Activated naive CD4-positive, alpha-beta T cell treated with anti-CD3 and anti-CD28 coated beads, Interleukin-2, amount 50 U/mL, for 24 hours (primary cell): Measurements from ENCODE around the gene CMTM2.
"Not testable (repeated sequence)": the region's sequence is repeated elsewhere in the genome, so short reads cannot be mapped to it uniquely, and the experiment has no call there.

Experiments
- H3K27ac Mint-ChIP-seq: one replicate; pipeline ENCODE4 v1.8.0; 2021; ENCODE audit warnings: mild to moderate bottlenecking, mixed read lengths
- H3K27me3 Mint-ChIP-seq: one replicate; pipeline ENCODE4 v1.8.0; 2021; ENCODE audit warnings: mixed read lengths
- H3K36me3 Mint-ChIP-seq: one replicate; pipeline ENCODE4 v1.8.0; 2021; ENCODE audit warnings: mixed read lengths
- H3K4me1 Mint-ChIP-seq: one replicate; pipeline ENCODE4 v1.8.0; 2021; ENCODE audit warnings: mixed read lengths
- H3K4me3 Mint-ChIP-seq: one replicate; pipeline ENCODE4 v1.8.0; 2021; ENCODE audit warnings: mild to moderate bottlenecking, mixed read lengths
- H3K9me3 Mint-ChIP-seq: one replicate; pipeline ENCODE4 v1.8.0; 2021; ENCODE audit warnings: mixed read lengths

The CMTM2 gene

DNA sequence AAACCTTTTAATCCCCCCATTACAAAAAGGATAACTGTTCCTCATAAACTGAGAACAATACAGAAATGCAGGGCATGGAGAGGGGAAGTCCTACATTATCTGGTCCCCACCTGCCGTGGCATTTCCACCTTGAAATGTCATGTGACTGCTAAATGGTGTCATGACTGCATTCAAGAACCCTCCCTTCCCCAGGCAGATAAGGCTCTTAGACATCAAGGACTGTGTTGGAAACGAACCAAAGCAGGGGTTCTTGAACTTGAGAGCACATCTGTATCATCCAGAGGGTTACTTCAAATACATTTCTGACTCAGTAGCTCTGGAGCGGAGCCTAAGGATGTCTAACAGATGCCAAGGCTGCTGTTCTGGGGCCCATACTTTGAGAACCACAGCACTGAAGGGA lies 43.6 kb downstream of the CMTM2 start:
- Mint-ChIP-seq H3K4me1 (no peaks in the 10 kb centered on the region), H3K4me3 (no peak overlapping the region), H3K27ac (no peak overlapping the region), H3K27me3 (no peaks in the 10 kb centered on the region), H3K9me3 (no peaks in the 10 kb centered on the region), H3K36me3 (no peaks in the 10 kb centered on the region)

DNA sequence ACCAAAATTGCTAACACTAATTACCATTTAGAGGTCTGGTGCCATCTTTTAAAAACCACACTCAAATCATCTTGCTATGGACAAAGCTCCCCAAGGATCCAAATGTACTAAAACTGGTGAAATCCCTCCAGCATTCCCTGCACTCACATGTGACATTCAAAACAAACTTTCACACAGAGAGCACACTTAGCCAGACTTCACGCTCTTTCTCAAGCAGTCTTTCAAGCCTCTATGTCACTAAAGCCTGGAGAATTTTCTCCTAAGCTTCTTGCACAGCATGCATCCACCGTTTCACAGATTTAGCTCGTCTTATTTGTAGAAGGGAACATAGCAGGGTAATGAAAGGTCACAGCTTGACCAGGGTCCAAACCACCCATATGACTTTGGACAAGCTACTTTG lies 44.5 kb downstream of the CMTM2 start:
- Mint-ChIP-seq H3K4me3 (no peak overlapping the region), H3K27ac (no peak overlapping the region), H3K4me1 (no peaks in the 10 kb centered on the region), H3K9me3 (no peaks in the 10 kb centered on the region), H3K27me3 (no peaks in the 10 kb centered on the region), H3K36me3 (no peaks in the 10 kb centered on the region)

DNA sequence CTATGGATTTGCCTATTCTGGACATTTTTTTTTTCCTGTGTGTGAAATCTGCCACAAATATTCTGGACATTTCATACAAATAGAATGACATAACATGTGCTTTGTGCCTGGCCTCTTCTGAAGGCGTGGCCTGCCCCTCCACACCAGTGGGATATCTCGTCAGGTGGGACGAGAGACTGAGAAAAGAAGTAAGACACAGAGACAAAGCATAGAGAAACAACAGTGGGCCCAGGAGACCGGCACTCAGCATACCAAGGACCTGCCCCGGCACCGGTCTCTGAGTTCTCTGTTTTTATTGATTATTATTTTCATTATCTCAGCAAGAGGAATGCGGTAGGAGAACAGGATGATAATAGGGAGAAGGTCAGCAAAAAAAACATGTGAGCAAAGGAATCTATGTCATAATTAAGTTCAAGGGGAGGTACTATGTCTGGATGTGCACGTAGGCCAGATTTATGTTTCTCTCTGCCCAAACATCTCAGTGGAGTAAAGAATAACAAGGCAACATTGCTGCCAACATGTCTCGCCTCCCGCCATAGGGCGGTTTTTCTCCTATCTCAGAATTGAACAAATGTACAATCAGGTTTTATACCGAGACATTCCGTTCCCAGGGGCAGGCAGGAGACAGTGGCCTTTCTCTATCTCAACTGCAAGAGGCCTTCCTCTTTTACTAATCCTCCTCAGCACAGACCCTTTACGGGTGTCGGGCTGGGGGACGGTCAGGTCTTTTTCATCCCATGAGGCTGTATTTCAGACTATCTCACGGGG lies 48.5 kb downstream of the CMTM2 start:
- not testable (repeated sequence) for H3K27ac Mint-ChIP-seq, H3K4me3 Mint-ChIP-seq, H3K36me3 Mint-ChIP-seq, H3K9me3 Mint-ChIP-seq, H3K4me1 Mint-ChIP-seq, H3K27me3 Mint-ChIP-seq

DNA sequence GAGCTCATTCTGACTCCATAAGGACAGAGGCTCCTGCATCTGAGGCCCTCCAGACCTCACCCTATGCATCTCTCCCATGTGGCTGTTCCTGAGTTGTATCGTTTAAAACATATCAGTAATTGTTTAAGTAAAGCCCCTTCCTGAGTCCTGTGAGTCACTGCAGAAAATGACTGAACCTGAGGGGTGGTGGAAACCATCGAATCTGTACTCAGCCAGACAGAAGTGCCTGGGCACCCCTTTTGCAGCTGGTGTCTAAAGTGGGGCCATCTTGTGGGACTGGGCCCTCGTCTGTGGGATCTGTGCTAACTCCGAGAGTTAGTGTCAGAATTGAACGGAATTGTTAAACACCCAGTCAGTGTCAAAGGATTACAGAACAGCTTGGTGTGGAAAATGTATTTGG lies 50.6 kb downstream of the CMTM2 start:
- no peaks in the 10 kb centered on the region for H3K27me3 Mint-ChIP-seq
- no peak overlapping the region for H3K4me3 Mint-ChIP-seq
- no peak overlapping the region for H3K27ac Mint-ChIP-seq
- no peaks in the 10 kb centered on the region for H3K4me1 Mint-ChIP-seq
- H3K36me3 Mint-ChIP-seq: no peaks in the 10 kb centered on the region
- H3K9me3 Mint-ChIP-seq: no peaks in the 10 kb centered on the region

DNA sequence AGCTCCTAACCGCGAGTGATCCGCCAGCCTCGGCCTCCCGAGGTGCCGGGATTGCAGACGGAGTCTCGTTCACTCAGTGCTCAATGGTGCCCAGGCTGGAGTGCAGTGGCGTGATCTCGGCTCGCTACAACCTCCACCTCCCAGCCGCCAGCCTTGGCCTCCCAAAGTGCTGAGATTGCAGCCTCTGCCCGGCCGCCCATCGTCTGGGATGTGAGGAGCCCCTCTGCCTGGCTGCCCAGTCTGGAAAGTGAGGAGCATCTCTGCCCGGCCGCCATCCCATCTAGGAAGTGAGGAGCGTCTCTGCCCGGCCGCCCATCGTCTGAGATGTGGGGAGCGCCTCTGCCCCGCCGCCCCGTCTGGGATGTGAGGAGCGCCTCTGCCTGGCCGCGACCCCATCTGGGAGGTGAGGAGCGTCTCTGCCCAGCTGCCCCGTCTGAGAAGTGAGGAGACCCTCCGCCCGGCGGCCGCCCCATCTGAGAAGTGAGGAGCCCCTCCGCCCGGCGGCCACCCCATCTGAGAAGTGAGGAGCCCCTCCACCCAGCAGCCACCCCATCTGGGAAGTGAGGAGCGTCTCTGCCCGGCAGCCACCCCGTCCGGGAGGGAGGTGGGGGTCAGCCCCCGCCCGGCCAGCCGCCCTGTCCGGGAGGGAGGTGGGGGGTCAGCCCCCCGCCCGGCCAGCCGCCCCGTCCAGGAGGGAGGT lies 51.4 kb downstream of the CMTM2 start:
- not testable (repeated sequence) for H3K27ac Mint-ChIP-seq, H3K4me1 Mint-ChIP-seq, H3K4me3 Mint-ChIP-seq, H3K27me3 Mint-ChIP-seq, H3K36me3 Mint-ChIP-seq, H3K9me3 Mint-ChIP-seq

DNA sequence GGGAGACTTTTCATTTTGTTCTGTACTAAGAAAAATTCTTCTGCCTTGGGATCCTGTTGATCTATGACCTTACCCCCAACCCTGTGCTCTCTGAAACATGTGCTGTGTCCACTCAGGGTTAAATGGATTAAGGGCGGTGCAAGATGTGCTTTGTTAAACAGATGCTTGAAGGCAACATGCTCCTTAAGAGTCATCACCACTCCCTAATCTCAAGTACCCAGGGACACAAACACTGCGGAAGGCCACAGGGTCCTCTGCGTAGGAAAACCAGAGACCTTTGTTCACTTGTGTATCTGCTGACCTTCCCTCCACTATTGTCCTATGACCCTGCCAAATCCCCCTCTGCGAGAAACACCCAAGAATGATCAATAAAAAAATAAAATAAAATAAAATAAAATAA lies 52.3 kb downstream of the CMTM2 start:
- H3K27me3 Mint-ChIP-seq, H3K4me3 Mint-ChIP-seq, H3K27ac Mint-ChIP-seq, H3K36me3 Mint-ChIP-seq, H3K4me1 Mint-ChIP-seq, H3K9me3 Mint-ChIP-seq: not testable (repeated sequence)

DNA sequence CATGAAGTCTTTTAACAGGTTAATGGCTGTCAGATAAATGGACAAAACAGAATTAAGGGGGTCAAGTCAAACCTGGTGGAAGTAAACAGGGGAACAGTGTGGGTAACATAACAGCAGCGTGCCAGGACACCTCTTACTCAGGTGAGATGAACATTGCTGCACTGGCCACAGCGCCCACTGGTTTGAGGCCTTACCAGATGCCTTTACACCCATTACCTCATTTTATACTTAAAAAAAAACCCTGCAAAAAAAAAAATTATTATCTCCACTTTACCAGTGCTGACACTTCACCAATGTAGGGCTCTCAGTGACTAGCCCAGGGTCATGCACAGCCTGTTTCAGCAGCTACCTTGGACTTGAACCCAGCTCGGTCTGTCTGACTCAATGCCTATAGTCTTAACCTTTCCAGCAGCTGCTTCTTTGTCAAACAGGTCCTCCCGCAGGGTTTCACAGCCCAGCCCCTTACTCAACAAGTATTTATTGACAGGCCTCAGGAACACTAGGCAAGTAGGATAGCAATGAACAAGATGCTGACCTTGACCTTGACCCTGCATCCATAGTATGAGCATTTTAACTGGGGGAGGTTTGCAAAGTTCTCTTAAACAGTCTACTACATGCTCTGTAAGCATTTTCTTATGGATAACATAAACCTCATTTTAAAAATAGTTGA lies 55.4 kb downstream of the CMTM2 start:
- Mint-ChIP-seq H3K36me3 (no peaks in the 10 kb centered on the region), H3K27me3 (no peaks in the 10 kb centered on the region), H3K27ac (no peak overlapping the region), H3K4me3 (no peak overlapping the region), H3K9me3 (no peaks in the 10 kb centered on the region), H3K4me1 (no peaks in the 10 kb centered on the region)

DNA sequence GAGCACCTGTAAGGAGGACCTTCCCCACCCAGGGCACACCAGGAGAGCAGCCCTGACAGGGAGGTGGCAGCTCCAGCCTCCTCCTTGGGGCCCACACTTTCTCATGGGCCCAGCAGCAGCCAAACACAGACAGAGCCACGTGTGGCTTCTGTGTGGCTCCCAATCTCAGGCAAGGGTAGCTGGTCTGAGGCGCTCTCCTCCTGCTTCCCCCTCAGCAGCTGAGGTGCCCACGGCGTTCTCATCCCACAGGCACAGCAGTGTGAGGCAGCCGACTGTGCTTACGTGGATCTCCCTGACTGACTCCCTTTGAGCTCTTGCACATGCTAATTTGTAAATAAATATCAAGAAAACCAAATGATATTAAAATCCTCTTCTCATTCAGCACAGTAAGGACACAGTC lies 56.1 kb downstream of the CMTM2 start:
- H3K27ac Mint-ChIP-seq: no peak overlapping the region
- no peaks in the 10 kb centered on the region for H3K27me3 Mint-ChIP-seq
- no peaks in the 10 kb centered on the region for H3K4me1 Mint-ChIP-seq
- H3K9me3 Mint-ChIP-seq: no peaks in the 10 kb centered on the region
- no peaks in the 10 kb centered on the region for H3K36me3 Mint-ChIP-seq
- no peak overlapping the region for H3K4me3 Mint-ChIP-seq

DNA sequence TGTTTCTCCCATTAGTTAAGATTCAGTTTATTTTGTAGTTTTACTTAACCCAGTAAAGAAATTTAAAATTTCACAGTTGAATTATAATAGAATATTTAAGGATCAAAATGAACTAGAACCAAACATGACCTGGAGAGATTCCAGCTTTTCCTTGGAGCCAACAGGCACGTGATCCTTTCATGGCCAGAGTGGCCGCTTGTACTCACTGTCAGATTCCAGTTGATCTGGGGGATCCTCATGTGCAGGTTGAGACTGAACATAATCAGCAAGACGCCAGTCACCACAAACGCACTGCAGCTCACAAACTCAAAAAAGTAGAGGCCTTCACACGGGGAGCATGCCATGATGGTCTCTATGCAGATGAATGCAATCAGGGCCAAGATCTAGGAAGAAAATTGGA lies 56.9 kb downstream of the CMTM2 start:
- Mint-ChIP-seq H3K36me3 (no peaks in the 10 kb centered on the region), H3K4me3 (no peak overlapping the region), H3K27ac (no peak overlapping the region), H3K4me1 (no peaks in the 10 kb centered on the region), H3K9me3 (no peaks in the 10 kb centered on the region), H3K27me3 (no peaks in the 10 kb centered on the region)

DNA sequence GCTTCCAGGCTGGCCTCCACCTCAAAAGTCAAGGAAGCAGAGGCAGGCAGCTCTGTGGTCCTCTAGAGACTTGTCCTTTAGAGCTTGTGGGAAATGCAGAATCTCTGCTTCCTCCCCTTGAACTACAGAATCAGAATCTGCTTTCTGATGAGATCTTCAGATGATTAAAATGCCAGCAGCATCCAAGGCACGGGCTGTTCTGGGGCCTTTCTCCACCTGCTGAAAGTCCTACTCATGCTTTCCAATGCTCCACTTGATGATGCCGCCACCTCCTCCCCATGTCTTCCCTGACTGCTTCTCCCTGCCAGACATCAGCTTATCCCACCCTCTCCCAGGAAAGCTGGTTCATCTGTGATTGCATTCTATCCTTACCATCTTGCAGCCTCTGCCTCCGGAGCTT lies 58.5 kb downstream of the CMTM2 start:
- no peaks in the 10 kb centered on the region for H3K9me3 Mint-ChIP-seq
- H3K36me3 Mint-ChIP-seq: no peaks in the 10 kb centered on the region
- H3K27me3 Mint-ChIP-seq: no peaks in the 10 kb centered on the region
- no peak overlapping the region for H3K27ac Mint-ChIP-seq
- no peaks in the 10 kb centered on the region for H3K4me1 Mint-ChIP-seq
- no peak overlapping the region for H3K4me3 Mint-ChIP-seq
